ENCODE data around the gene C10orf90. TPM values are rescaled to one million over a fixed set of nuclear protein-coding genes. Genes with fewer than 3 reads are reported as not detected.

The C10orf90 gene
- total RNA-seq, 4 donors from 2014 or later = 0.26 TPM; not detected in 3

DNA sequence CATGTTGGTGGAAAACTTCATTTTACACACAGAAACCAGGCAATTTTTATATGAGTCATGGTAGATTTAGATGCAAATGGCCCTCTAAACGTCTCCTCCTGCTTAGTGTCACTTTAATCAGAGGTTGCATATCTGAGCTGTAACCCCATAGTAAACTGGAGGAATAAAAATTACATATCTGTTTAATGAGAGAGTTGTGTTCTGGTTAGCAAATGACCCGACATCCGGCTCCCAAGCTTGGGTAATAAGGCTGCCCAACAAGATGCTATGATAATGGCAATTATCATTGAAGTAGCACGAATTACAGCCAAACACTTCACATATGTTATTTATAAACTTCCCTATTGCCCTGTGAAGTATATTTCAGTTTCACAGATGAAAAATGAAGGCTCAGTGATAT lies 271.6 kb downstream of the C10orf90 start:
- 69 to 71% methylated on average over 4 of the region's 4 CpGs for WGBS, 2 donors
- TF ChIP-seq, protein P1, sequence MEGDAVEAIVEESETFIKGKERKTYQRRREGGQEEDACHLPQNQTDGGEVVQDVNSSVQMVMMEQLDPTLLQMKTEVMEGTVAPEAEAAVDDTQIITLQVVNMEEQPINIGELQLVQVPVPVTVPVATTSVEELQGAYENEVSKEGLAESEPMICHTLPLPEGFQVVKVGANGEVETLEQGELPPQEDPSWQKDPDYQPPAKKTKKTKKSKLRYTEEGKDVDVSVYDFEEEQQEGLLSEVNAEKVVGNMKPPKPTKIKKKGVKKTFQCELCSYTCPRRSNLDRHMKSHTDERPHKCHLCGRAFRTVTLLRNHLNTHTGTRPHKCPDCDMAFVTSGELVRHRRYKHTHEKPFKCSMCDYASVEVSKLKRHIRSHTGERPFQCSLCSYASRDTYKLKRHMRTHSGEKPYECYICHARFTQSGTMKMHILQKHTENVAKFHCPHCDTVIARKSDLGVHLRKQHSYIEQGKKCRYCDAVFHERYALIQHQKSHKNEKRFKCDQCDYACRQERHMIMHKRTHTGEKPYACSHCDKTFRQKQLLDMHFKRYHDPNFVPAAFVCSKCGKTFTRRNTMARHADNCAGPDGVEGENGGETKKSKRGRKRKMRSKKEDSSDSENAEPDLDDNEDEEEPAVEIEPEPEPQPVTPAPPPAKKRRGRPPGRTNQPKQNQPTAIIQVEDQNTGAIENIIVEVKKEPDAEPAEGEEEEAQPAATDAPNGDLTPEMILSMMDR (IDR thresholded peaks at IDR 0.05) = no peak
- no peak for TF ChIP-seq POLR2A (IDR thresholded peaks at IDR 0.05)
- H3K4me3 ChIP-seq = no peak overlapping the region
- H3K27me3 ChIP-seq = peaks cover 0 to 8% (median 0%) of the 10 kb centered on the region in 4 donors
- H3K36me3 ChIP-seq = no peaks in the 10 kb centered on the region
- no peak for DNase-seq
- no peak overlapping the region for H3K27ac ChIP-seq
- no peaks in the 10 kb centered on the region for H3K9me3 ChIP-seq
- no peaks in the 10 kb centered on the region for H3K4me1 ChIP-seq
- intact Hi-C loops (cut with DNase I) = no loop called here

DNA sequence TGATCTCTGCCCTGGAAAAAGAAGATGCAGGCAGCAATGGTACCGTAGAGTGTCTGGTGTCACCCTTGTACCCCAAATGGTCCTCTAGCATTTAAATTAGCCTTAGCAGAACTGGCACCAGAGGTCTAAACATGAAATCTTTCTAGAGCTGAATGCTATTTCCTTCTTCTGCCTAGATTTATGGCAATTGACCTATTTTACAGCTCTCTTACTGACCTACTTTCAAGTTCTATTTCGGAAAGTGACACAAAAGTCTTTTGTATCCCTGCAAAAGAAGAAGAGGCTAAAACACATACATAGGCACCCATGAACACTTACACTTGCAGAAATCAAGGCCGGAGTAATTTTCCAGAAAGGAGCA lies 272.1 kb downstream of the C10orf90 start:
- H3K27ac ChIP-seq = no peak overlapping the region
- no peak overlapping the region for H3K4me3 ChIP-seq
- peaks cover 0 to 8% (median 0%) of the 10 kb centered on the region in 4 donors for H3K27me3 ChIP-seq
- 76 to 83% methylated on average over 3 of the region's 3 CpGs for WGBS, 2 donors
- no peak for DNase-seq
- H3K9me3 ChIP-seq = no peaks in the 10 kb centered on the region
- H3K4me1 ChIP-seq = no peaks in the 10 kb centered on the region
- no peaks in the 10 kb centered on the region for H3K36me3 ChIP-seq
- no peak for TF ChIP-seq POLR2A (IDR thresholded peaks at IDR 0.05)
- TF ChIP-seq, protein P1 (IDR thresholded peaks at IDR 0.05) = no peak
- intact Hi-C loops (cut with DNase I) = no loop called here

DNA sequence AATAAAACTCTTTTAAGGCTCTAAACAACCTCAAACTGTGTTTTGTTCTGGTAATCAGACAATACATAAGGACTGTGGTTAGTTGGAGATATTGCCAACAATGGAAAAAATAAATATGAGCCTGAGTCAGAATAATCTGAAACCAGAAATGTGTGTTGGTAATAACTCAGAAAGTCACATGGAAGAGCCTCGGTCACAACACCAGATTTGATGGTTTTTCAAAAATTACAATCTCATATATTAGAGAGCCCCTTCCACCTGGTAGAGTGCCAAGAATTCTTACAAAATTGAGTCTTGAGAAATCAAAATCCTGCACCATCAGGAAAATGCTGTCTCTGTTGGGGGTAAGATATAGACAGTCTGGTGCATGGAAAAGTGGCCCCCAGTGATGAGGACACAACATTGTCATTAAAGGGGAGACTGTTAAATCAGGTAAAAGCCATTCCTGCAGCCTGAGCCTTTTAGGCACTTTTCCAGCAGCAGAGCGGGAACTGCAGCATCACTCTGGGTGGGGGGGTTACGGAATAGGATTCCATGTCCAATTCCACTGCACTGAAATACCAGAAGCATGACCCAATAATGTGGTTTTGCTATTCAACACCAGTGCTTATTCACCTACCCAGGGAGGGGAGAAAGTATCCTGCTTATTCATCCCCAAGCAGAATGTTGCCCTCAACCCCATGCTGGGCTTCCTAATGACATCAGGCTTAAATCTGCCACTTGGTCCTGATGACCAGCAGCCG lies 272.7 kb downstream of the C10orf90 start:
- no peak for DNase-seq
- intact Hi-C loops (cut with DNase I) = no loop called here
- no peaks in the 10 kb centered on the region for H3K9me3 ChIP-seq
- no peaks in the 10 kb centered on the region for H3K4me1 ChIP-seq
- no peak overlapping the region for H3K4me3 ChIP-seq
- TF ChIP-seq, protein P1 (IDR thresholded peaks at IDR 0.05) = no peak
- TF ChIP-seq POLR2A (IDR thresholded peaks at IDR 0.05) = no peak
- 82 to 88% methylated on average over 4 of the region's 4 CpGs for WGBS, 2 donors
- H3K27ac ChIP-seq = no peak overlapping the region
- H3K36me3 ChIP-seq = no peaks in the 10 kb centered on the region
- peaks cover 0 to 8% (median 0%) of the 10 kb centered on the region in 4 donors for H3K27me3 ChIP-seq

DNA sequence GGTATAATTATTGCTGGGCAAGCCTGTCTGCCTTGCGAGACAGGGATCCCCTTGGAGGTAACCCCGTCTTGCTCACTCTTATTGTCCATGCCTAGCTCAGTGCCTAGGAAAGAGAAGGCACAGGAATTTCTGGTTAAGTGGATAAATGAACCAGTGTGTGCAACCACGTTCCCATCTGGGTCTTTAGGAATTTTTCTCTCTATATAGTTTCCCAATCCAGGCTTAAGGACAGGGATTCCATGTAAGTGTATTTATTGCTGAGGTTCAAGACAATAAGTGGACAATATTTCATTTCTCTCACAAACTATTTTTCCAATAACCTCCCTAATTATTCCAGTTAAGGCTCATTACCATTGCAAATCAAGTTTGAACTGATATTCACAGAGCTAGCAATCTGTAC lies 273.3 kb downstream of the C10orf90 start:
- no peaks in the 10 kb centered on the region for H3K36me3 ChIP-seq
- WGBS, 2 donors = 70 to 96% methylated on average over 3 of the region's 3 CpGs
- H3K4me1 ChIP-seq = no peaks in the 10 kb centered on the region
- no peak overlapping the region for H3K4me3 ChIP-seq
- TF ChIP-seq POLR2A (IDR thresholded peaks at IDR 0.05) = no peak
- TF ChIP-seq, protein P1 (IDR thresholded peaks at IDR 0.05) = no peak
- H3K27ac ChIP-seq = no peak overlapping the region
- peaks cover 0 to 8% (median 0%) of the 10 kb centered on the region in 4 donors for H3K27me3 ChIP-seq
- H3K9me3 ChIP-seq = no peaks in the 10 kb centered on the region
- no peak for DNase-seq
- intact Hi-C loops (cut with DNase I) = no loop called here

DNA sequence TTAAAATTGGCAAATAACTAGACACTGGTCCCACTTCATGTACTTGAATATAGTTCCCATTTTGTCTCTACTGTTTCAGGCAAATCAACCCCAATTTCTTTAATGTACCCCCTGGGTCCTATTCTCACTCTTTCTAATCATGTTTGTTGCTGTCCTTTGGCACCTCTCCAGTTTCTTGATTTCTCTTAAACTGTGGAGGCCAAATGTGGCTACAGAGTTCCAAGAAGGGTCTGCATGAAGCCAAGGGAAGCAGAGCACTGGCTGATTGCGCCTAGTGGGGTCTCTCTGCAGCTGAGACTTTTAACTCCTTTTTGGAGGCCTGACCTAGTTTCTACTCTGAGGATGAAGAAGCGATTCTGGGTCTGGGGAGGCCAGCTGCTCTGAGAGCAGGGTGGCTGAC lies 275.5 kb downstream of the C10orf90 start:
- no peak for DNase-seq
- WGBS, 2 donors = 75 to 78% methylated on average over 1 to 2 of the region's 2 CpGs
- peaks cover 0 to 7% (median 0%) of the 10 kb centered on the region in 3 donors for H3K4me1 ChIP-seq

More for the DNA sequence above, 275.5 kb downstream of the C10orf90 start:
- H3K27ac ChIP-seq = no peak overlapping the region
- TF ChIP-seq, protein P1 (IDR thresholded peaks at IDR 0.05) = no peak
- TF ChIP-seq POLR2A (IDR thresholded peaks at IDR 0.05) = no peak
- no peaks in the 10 kb centered on the region for H3K36me3 ChIP-seq
- H3K9me3 ChIP-seq = no peaks in the 10 kb centered on the region
- H3K27me3 ChIP-seq = peaks cover 0 to 16% (median 0%) of the 10 kb centered on the region in 4 donors
- no peak overlapping the region for H3K4me3 ChIP-seq
- intact Hi-C loops (cut with DNase I) = no loop called here

Measured in esophagus squamous epithelium (tissue), 5 donors.